ENCODE results near the gene FBXO30.

FBXO30 gene

GRCh38 chr6:145749632-145750031, 65.0 kb downstream of the FBXO30 start:
- DNase-seq: no peak

- DNase-seq: no peak
These were observed 68.7 kb downstream of the FBXO30 start for GRCh38 chr6:145745861-145746260.

- no peak for DNase-seq
These were observed 70.0 kb downstream of the FBXO30 start for GRCh38 chr6:145744619-145745018.
